H1 (cell line): ENCODE data around the gene NDUFA8.

ENCODE experiments used
- KDM4A ChIP-seq: IDR thresholded peaks from one replicate; pipeline ENCODE4 v1.7.1; 2012; ENCODE audit warnings: low read depth, mild to moderate bottlenecking, moderate library complexity, low read length, inconsistent platforms; ENCODE audit not compliant: severe bottlenecking
- POU5F1 ChIP-seq: IDR thresholded peaks from 2 replicates; pipeline ENCODE4 v1.6.1; 2011; ENCODE audit warnings: low read depth, mild to moderate bottlenecking, low read length, moderate library complexity
- RXRA ChIP-seq: IDR thresholded peaks from 2 replicates; pipeline ENCODE4 v1.6.1; 2011; ENCODE audit warnings: low read depth, mild to moderate bottlenecking, low read length, moderate library complexity; ENCODE audit not compliant: insufficient read depth
- SIN3A ChIP-seq, 2 experiments: IDR thresholded peaks in 1 of 2; conservative IDR thresholded peaks in 1 of 2; 2 replicates each; pipeline ENCODE4 v1.6.1; 2011 to 2012; ENCODE audit warnings: low read length in 2 of 2, improper control_type of control experiment in 1 of 2, low read depth in 1 of 2, mild to moderate bottlenecking in 1 of 2
- SUZ12 ChIP-seq: fragments of 200-600 bp; sonication (generic); IDR thresholded peaks from 2 replicates; pipeline ENCODE4 v1.6.1; 2012; ENCODE audit warnings: mild to moderate bottlenecking, inconsistent platforms, low read length, moderate library complexity, mixed read lengths
- TF ChIP-seq, protein P1 (sequence below), 3 experiments: IDR thresholded peaks; 1 replicate in 2 of 3; 2 replicates in 1 of 3; pipeline versions ENCODE4 v1.5.1 to v1.6.1; 2011; ENCODE audit warnings: low read length in 3 of 3, mild to moderate bottlenecking in 3 of 3, inconsistent platforms in 2 of 3, low read depth in 1 of 3, moderate library complexity in 1 of 3; ENCODE audit not compliant: insufficient read depth in 1 of 3; ENCODE audit errors: control extremely low read depth in 1 of 3
- TF ChIP-seq, protein P2 (sequence below): IDR thresholded peaks from 2 replicates; pipeline ENCODE4 v1.6.1; 2012; ENCODE audit warnings: inconsistent platforms
- TF ChIP-seq, protein P3 (sequence below): IDR thresholded peaks from 2 replicates; pipeline ENCODE4 v1.6.1; 2011; ENCODE audit warnings: low read length, improper control_type of control experiment
- TF ChIP-seq, protein P4 (sequence below): IDR thresholded peaks from 2 replicates; pipeline ENCODE4 v1.6.1; 2012; ENCODE audit warnings: low read length, inconsistent platforms

DNA sequence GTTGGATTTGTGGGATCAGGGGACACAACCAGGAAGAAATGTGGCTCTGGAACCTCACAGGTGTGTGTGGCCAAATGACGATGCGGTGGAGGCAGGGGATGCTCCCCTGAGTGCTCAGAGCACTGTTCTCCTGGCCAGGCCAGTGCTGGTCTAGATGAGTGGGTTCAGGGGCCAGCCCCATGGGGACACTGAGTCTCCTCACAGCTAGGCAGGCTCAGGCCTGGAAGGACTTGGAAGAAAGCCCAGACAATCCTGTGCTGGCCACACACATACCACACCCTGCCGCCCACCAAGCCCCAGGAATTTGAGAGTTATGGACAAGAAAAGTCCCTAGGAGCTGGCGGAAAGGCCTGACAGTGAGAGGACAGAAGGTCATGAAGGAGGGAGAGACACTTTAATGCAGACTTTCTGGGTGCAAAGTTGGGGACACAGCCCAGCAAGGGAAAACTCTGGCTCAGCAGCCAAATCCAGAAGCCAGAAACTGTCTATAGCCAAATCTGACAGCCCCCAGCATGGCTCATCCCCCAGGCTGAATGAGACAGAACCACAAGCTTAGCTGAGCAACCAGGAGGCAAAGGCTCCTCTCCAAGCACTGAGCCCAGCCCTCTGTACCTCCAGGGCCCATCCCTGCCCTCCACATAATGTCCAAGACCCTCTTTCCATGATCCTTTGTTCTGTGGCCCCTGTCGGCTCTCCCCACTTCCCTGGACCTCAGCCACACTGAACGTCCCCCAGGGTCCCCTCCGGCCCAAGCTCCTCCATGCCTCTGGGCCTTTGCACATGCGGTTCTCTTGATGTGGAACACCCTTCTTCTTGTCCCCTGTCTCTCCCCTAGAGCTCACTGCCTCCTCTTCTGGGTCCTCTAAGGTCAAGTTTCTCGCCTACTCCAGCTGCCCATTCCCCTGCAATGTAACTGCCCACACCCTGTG lies 46.8 kb upstream of the NDUFA8 start:
- TF ChIP-seq, protein P1, sequence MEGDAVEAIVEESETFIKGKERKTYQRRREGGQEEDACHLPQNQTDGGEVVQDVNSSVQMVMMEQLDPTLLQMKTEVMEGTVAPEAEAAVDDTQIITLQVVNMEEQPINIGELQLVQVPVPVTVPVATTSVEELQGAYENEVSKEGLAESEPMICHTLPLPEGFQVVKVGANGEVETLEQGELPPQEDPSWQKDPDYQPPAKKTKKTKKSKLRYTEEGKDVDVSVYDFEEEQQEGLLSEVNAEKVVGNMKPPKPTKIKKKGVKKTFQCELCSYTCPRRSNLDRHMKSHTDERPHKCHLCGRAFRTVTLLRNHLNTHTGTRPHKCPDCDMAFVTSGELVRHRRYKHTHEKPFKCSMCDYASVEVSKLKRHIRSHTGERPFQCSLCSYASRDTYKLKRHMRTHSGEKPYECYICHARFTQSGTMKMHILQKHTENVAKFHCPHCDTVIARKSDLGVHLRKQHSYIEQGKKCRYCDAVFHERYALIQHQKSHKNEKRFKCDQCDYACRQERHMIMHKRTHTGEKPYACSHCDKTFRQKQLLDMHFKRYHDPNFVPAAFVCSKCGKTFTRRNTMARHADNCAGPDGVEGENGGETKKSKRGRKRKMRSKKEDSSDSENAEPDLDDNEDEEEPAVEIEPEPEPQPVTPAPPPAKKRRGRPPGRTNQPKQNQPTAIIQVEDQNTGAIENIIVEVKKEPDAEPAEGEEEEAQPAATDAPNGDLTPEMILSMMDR (IDR thresholded peaks at IDR 0.05; ENCODE audit: control extremely low read depth in 1 of 3, insufficient read depth in 1 of 3, low read depth in 1 of 3, low read length in 3 of 3): no peak
- TF ChIP-seq, protein P2, sequence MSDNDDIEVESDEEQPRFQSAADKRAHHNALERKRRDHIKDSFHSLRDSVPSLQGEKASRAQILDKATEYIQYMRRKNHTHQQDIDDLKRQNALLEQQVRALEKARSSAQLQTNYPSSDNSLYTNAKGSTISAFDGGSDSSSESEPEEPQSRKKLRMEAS: no peak
- TF ChIP-seq RXRA: no peak
- TF ChIP-seq, protein P3, sequence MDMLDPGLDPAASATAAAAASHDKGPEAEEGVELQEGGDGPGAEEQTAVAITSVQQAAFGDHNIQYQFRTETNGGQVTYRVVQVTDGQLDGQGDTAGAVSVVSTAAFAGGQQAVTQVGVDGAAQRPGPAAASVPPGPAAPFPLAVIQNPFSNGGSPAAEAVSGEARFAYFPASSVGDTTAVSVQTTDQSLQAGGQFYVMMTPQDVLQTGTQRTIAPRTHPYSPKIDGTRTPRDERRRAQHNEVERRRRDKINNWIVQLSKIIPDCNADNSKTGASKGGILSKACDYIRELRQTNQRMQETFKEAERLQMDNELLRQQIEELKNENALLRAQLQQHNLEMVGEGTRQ: no peak
- no peak for TF ChIP-seq POU5F1
- TF ChIP-seq SUZ12: no peak
- TF ChIP-seq, protein P4, sequence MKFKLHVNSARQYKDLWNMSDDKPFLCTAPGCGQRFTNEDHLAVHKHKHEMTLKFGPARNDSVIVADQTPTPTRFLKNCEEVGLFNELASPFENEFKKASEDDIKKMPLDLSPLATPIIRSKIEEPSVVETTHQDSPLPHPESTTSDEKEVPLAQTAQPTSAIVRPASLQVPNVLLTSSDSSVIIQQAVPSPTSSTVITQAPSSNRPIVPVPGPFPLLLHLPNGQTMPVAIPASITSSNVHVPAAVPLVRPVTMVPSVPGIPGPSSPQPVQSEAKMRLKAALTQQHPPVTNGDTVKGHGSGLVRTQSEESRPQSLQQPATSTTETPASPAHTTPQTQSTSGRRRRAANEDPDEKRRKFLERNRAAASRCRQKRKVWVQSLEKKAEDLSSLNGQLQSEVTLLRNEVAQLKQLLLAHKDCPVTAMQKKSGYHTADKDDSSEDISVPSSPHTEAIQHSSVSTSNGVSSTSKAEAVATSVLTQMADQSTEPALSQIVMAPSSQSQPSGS: no peak
- TF ChIP-seq KDM4A: no peak
- TF ChIP-seq SIN3A (conservative IDR thresholded peaks at IDR 0.05 in 1 of 2, IDR thresholded peaks at IDR 0.05 in 1 of 2; ENCODE audit: low read depth in 1 of 2, low read length in 2 of 2): no peak
